ENCODE results near the gene ABTB2.

Gene ABTB2

DNA sequence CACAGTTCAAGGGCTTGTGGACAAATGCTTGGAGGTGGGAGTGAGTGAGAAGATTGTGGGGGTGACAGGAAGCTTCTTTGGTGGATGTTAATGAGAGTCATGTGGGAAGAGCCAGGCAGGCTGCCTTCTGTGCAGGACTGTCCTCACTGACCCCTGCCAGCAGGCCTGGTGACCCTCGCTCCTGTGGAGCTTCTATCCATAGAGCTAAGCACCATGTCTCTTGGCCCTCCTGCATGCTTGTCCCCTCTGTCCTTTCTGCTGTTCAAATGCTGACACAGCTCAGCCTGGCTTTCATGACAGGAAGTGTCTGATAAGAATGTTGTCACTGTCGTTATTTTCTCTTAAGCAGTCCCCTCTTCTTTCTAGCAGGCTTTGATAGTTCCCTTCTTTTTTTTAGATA, 214.8 kb downstream of the ABTB2 start:
- DNase-seq: no peak

DNA sequence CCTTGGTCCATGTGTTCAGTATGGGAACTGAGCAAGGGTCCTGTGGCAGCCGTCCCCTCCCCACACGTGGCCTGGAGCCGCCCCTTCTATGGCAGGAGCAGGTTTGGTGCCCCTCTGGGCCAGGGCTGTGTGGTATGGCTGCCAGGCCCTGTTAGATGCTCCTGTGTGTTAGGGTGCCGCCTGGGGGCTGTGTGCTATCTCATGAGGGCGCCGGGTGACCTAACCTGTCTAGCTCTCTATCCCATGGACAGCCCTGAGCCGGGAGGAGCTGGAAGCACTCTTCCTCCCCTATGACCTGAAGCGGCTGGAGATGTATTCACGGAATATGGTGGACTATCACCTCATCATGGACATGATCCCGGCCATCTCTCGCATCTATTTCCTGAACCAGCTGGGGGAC, 217.7 kb downstream of the ABTB2 start:
- no peak for DNase-seq

DNA sequence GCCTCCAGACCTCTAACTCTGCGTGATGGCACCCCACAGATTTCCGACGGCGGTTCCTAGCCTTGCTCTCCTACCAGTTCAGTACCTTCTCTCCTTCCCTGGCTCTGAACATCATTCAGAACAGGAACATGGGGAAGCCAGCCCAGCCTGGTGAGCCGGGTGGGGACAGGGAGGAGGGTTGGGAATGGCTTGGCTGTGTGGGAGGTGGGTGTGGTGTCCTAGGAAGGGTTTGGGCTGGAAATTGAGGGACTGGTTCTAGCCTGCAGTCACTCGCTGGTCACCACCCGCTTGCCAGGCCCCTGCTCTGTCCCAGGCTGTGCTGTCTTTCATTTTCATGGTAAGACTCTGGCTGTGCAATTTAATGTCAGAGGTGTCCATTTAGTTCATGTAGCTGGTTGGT, 218.5 kb downstream of the ABTB2 start:
- DNase-seq: no peak

DNA sequence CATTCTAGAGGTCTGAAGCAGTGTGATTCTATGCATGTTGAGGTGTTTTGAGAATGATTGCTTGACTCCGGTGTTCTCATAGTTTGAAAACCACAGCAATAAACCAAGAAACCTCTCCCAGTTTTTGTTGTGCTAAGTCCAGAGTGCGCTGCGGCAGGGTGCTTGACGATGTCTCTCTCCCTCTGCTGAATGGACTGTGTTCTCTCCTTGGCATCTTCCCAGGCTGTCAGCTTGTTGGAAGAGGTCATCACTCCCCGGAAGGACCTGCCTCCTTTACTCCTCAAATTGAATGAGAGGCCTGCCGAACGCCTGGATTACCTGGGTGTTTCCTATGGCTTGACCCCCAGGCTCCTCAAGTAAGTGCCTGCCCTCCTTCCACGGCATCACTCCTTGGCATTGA, 221.4 kb downstream of the ABTB2 start:
- no peak for DNase-seq

DNA sequence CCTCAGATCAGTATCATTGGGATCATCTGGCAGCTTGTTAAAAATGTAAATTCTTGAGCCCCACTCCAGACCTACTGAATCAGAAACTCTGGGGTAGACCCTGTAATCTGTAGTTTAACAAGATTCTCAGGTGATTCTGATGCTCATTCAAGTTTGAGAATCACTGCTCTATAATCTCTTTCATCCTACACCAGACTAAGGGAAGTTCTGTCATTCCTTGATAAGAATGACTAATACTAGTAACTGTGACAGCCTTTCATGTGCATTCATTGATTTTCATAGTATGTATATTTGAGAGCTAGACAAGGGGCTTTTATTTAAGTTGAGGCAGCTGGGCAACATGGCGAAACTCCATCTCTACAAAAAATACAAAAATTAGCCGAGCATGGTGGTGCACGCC, 222.4 kb downstream of the ABTB2 start:
- DNase-seq: no peak

DNA sequence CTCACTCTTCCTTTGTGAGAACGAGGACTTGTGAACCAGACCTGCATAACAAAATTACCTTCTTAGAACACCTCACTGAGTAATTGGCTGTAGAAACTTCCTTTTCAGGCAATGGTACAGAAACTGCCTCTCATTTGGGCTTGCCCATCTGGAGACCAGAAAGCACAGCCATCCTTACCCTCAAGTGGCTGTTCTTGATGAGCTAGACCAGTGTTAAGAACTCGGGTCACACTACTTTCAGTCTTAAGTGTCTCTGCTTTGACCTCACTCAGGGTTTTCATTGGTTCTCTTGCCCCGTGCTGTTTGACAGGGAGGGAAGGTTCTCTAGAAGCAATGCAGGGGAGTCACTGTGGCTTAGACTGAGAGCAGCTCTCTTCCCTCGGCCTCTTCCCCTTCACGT, 223.0 kb downstream of the ABTB2 start:
- no peak for DNase-seq

DNA sequence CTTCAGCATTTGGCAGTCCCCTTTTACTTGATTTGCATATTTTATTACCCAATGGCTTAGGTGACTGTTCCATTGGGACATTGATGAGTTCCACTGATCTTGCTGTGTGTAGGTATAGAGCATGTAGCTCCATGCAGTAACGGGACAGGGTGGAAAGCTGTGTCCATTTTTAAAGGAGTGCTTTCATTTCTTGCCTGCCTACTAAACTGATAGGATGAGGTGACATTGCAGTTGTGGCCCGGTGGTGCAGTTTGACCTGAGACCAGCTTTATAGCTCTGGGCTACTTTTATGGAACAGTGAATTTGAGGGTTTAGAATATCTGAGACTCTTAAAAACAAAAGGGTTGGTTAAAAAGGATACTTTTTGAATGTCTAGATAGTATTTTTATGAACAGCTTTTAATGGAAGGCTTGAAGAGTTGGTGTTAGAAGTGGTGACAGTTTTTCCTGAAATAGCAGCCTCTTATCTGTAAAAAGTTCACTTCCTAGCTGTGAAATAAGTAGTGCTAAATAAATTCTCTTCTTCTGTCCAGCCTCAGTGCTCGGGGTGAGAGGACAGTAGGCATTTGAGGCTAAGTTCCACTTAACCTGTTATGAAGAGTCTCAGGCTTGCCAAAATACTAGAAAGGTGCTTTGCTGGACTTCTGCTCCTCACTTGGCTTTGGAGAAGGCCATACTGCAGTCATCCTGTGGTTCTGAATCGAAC, 225.4 kb downstream of the ABTB2 start:
- DNase-seq: no peak

DNA sequence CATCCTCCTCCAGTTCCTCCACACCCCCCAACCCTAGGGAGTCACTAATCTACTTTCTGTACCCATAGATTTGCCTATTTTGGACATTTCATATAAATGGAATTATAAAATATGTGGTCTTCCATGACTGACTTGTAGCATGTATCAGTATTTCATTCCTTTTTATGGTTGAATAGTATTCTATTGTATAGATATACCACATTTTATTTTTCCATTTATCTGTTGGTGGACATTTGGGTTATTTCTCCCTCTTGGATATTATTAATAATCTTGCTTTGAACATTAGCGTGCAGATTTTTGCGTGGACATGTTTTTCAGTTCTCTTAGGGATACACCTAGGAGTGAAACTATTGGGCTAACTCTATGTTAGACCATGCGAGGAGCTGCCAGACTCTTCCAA, 229.0 kb downstream of the ABTB2 start:
- DNase-seq: no peak

DNA sequence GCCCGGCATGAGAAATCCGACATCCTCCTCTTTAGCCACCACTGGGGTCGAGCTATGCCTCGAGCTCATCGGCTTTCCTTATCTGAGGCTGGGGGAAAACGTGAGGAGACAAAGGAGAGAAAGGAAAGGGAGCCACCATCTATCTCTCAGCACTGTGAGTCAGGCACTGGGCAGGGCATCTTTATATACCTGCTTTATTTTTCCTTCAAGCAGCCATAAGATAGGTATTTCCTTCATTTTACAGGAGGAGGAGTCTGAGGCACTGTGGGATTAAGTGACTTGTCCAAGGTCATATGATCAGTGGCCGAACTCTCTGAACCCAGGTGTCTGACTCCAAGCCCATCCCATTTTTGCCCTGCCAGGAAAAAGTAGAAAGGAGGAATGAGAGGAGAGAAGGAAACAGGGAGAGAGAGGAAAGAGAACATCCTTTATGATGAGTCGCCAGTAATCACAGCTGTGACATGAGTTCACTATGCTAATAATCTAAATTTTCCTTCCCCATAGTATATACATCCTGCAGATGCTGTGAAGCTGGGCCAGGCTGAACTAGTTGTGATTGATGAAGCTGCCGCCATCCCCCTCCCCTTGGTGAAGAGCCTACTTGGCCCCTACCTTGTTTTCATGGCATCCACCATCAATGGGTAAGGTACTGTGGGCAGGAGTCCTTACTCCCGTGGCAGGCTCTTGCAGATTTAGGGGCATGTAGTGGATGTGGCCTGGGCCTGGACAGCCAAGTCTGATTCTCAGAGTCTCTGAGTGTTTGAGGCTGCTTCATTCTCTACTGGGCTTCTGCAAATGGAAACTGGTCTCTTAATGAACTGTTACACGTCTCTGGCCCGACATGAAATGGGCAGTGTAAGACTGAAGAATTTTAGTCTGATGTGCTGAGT, 230.6 kb downstream of the ABTB2 start:
- no peak for DNase-seq

DNA sequence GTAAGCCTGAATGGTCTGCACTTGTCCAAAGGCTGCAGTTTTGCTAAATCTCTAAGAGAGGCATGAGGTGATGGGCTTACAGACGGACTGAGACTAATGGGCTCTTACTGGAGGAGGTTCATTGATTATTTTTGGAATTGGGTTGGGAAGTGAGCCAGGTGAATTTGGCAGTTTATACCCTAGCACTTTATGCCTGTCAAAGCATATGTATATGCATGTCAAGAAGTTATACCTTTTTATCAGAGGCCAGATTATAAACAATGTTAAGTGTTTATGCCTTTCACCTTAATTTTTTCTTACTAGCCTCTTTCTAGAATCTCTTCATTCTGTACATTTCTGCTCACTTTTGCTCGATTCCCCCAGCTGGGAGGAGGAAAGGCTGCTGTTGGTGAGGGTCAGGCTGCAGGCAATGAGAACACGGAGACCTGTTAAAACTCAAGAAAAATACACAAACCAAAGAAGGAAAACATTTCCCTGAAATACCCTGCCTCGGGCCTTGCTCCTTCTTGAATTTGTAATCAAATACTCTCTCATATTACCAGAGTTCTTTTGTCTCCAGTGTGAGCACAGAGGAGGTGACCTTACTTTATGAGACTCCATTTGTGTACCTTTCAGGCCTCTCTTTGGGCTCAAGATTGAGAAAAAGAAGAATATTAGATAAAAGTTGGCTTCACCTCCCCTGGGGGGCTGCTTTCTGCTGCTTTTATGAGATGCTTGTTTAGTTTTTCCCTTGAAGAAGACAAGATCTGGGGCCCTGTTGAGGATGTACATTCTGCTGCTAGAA, 232.7 kb downstream of the ABTB2 start:
- no peak for DNase-seq

DNA sequence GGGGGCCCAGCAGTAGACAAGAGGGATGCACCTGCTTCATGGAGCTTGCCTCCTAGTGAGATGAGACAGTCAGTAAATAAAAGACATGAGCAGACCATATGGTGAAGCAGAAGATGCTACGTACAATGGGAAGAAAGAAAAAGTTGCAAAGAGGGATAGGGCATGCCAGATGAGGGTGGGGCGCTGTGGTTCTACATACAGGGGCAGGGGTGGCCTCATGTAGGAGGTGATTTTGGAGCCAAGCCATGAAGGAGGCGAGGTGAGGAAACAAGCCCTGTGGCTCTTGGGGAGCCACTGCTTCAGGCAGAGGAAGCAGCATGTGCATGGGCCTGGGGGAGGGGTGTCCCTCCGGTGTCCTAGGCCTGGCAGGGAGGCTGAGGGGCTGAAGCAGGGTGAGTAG, 237.2 kb downstream of the ABTB2 start:
- no peak for DNase-seq

DNA sequence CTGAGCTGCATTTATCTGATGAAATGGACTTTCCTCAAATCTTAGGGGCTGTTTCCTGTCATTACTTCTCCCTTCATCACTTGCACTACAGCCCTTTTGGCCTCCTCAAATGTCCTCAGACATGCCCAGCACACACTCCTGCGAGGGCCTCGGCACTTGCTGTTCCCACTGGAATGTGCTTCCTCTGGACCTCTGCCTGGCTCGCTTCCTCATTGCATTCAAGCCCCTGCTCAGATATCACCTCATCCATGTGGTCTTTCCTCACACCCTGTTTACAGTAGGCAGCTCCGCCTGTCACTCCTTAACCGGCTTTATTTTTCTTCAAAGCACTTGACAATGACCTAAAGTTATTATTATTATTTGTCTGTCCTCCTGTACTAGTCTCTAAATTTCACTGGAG, 243.3 kb downstream of the ABTB2 start:
- no peak for DNase-seq

DNA sequence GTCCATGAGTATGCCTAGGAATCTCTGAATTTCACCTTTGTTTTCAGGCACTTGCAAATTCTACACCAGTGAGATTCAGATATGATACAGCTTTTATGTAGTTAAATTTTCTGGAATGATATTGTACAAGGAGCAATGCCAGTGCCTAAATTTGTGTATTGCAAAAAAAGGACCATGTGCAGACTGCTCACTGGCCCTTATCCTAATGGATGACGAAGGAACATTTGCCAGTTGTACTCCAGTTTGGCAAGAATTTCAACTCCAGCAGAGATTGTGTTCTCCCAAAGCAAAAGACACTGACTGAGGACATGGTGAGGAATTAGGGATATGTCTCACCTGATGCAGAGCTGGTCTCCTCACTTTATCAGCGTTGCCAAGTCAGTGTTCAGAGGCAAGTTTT, 243.8 kb downstream of the ABTB2 start:
- no peak for DNase-seq

DNA sequence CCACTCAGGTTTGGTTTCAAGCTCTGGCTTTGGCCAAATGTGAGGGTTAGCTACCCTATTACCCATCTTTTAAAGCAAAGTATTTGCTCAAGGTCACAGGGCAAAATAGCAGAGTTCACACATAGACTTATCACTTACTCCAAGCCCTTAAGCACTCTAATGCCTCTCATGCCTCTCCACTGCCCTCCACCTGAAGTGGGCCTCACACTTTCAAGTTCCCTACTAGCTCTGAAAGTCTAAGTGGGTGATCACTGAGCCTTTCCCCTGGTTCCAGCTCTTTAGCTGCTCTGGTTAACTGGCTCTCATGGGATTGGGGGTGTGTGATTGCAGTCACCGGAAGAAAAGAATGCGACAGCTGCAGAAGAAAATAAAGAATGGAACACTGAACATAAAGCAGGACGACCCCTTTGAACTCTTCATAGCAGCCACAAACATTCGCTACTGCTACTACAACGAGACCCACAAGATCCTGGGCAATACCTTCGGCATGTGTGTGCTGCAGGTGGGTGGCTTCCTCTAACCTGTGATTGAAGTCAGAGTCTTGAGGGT, 246.0 kb downstream of the ABTB2 start:
- no peak for DNase-seq

DNA sequence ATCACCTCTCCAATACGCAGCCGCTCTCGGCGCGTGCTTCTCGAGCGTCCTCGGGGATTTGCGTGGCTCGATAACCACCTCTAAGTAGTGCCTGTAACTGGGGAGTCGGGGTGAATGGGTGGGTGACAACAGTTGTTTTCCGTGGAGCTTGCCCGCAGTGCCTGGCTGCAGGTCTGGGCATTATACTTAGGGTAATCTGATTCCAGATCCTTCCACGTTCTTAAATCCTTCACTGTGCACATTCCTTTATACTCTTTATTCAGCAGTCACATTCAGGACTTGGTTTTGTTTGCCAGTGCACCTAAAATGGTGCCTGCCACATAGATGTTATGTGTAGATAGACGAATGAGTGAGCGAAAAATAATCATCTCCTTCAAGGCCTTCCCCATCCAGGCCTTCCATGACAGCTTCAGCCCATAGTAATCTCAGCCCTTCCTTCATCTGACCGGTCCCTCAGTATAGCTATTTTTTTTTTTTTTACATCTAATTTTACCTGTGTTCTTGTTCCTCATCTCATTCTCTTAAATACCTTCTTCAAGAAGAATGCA, 251.8 kb downstream of the ABTB2 start:
- no peak for DNase-seq

DNA sequence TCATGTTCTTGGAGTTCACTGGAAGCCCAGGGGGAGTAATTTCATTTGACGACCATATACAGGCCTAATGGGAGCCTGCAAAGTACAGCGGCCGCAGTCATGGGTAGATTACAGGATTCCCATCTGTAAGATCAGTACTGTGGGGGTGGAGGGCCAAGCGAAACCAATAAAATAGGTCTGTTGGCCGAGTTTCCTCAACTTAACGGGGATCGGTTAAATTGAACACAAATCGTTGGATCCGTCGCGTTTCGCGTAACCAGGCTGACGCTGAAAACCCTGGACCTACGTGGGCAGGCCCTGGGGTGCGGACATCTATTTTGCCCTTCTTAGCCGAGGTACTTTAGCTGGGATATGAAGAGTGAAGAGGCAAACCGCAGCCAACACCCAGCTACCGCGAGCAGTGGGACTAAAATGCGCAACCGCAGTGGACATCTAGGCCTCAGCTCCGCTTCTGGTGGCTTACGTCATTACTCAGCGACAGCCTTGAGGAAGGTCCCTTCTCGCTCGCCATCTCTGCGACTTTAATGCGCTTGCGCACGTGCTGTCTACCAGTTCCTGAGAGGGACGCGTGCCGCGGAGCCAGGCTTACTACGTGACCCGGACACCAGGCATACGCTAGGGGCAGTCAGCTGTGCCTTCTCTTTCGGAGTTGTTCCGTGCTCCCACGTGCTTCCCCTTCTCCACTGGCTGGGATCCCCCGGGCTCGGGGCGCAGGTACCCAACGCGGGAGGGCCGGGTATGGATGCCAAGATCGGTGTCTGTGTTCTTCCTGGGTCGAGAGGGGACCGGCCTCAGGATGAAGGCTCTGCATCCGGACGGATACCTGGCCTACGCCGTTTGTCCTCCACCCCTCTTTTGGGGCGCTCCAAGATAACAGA, 252.5 kb downstream of the ABTB2 start, which contains the start of gene NAT10:
TSS of gene NAT10 (plus strand) at position 551 of the 878 bp plus-strand sequence. CDS start 2,597 bp downstream, outside the sequence.
- peak; percentile 99 for DNase-seq

DNA sequence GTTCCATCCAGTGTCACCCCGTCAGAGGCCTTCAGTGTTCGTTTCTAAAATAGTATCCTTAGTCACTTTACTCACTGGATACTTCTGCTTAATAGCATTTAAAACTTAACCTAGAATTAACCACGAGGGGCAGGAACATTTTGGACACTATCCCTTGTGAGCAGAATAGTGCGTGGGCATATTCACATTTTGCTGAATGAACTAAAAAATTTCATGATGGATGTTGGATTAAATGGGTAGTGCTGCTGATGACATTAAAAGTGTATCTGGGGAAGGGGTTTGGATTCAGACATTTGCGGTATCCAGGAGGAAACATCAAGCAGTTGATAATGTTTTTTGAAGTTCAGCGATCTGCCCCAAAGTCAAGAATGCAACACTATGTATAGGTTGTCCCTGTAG, 253.1 kb downstream of the ABTB2 start:
- DNase-seq: no peak

Data from fibroblast of skin of right biceps (primary cell).